K562 (cell line): ENCODE measurements around the gene AGRN. TPM values are rescaled to one million over a fixed set of nuclear protein-coding genes. Genes with fewer than 3 reads are reported as not detected.

Experiments
- ATAC-seq: fragments of 200-7000 bp; cut with Tn5 transposase; 3 replicates; pipeline ENCODE4 v1.9.1; 2020; ENCODE audit warnings: moderate library complexity
- BruUV-seq: library from RNA; stranded (reverse); fragments of 400-500 nt; replicated peaks from 2 replicates; lab custom pipeline; 2021; lab: Mats Ljungman, UMichigan
- CTCF ChIA-PET: fragments of 300-600 bp; formaldehyde crosslinking; extraction: SDS; loops from one replicate; lab custom pipeline; 2021; ENCODE audit warnings: low intra/inter-chr PET ratio; lab: Yijun Ruan, JAX
- POLR2A ChIA-PET: fragments of 300-600, 350-650 bp; sonication (Branson Sonifier 250); formaldehyde crosslinking; extraction: SDS; loops from one replicate; lab custom pipeline; 2021; ENCODE audit warnings: antibody characterized with exemption, inconsistent platforms; lab: Yijun Ruan, JAX
- DNase-seq, 4 experiments: peaks; one replicate each; pipeline versions ENCODE4 v3.0.0 to v3.0.0-alpha.2; 2011 to 2018; ENCODE audit warnings: low spot score in 3 of 4, mixed read lengths in 3 of 4; ENCODE audit errors: extremely low read depth in 1 of 4
- FAIRE-seq: peaks from 2 replicates; lab custom pipeline; 2011; peaks lifted over from hg19 to GRCh38; lab: Jason Lieb, UNC
- H2AFZ ChIP-seq: 2 replicates; pipeline ENCODE4 v1.6.0; 2011; ENCODE audit warnings: low read depth, low read length, control low read depth, inconsistent platforms
- H3K27ac ChIP-seq: fragments of 200-600 bp; 3 replicates; pipeline ENCODE4 v1.8.0; 2011; ENCODE audit warnings: low read depth, mild to moderate bottlenecking, control low read depth, inconsistent platforms, low read length, moderate library complexity, mixed read lengths; ENCODE audit errors: extremely low read depth
- H3K27me3 ChIP-seq, 2 experiments: fragments of 300-600 bp in 1 of 2; 2 replicates in 1 of 2; 3 replicates in 1 of 2; pipeline versions ENCODE4 v1.6.0 to v1.8.0; 2011; ENCODE audit warnings: inconsistent platforms in 2 of 2, low read length in 2 of 2, mild to moderate bottlenecking in 1 of 2, mixed read lengths in 1 of 2, moderate library complexity in 1 of 2; ENCODE audit not compliant: control insufficient read depth in 2 of 2, insufficient read depth in 2 of 2
- H3K36me3 ChIP-seq: fragments of 300-600 bp; 3 replicates; pipeline ENCODE4 v1.8.0; 2011; ENCODE audit warnings: mild to moderate bottlenecking, low read length, inconsistent platforms; ENCODE audit not compliant: control insufficient read depth, insufficient read depth
- H3K4me1 ChIP-seq, 2 experiments: fragments of 200-600 bp in 1 of 2; replicated peaks in 1 of 2; 2 replicates in 1 of 2; 3 replicates in 1 of 2; pipeline versions ENCODE4 v1.5.1 to v1.8.0; 2011; ENCODE audit warnings: inconsistent platforms in 2 of 2, low read length in 2 of 2, mild to moderate bottlenecking in 1 of 2, mixed read lengths in 1 of 2, moderate library complexity in 1 of 2; ENCODE audit not compliant: control insufficient read depth in 2 of 2, insufficient read depth in 2 of 2
- H3K4me2 ChIP-seq: 2 replicates; pipeline ENCODE4 v1.6.1; 2011; ENCODE audit warnings: low read length, control low read depth, inconsistent platforms, mixed read lengths; ENCODE audit not compliant: insufficient read depth
- H3K4me3 ChIP-seq: fragments of 200-600 bp; sonication (generic), shearing (Covaris generic); 2 replicates; pipeline ENCODE4 v1.5.1; 2016; ENCODE audit warnings: control low read depth, inconsistent platforms
- H3K79me2 ChIP-seq: fragments of 200-600 bp; 3 replicates; pipeline ENCODE4 v1.8.0; 2011; ENCODE audit warnings: low read length, inconsistent platforms; ENCODE audit not compliant: control insufficient read depth, insufficient read depth
- H3K9ac ChIP-seq, 2 experiments: 2 replicates each; pipeline versions ENCODE4 v1.6.0 to v1.6.1; 2011; ENCODE audit warnings: low read depth in 2 of 2, low read length in 2 of 2, control low read depth in 1 of 2, inconsistent platforms in 1 of 2, mild to moderate bottlenecking in 1 of 2, mixed read lengths in 1 of 2; ENCODE audit not compliant: insufficient read depth in 1 of 2
- H3K9me1 ChIP-seq: one replicate; pipeline ENCODE4 v1.6.0; 2011; ENCODE audit warnings: inconsistent platforms, mild to moderate bottlenecking, low read length, moderate library complexity; ENCODE audit not compliant: control insufficient read depth, insufficient read depth
- H3K9me3 ChIP-seq: replicated peaks from 2 replicates; pipeline ENCODE4 v1.5.1; 2011; ENCODE audit warnings: low read depth, low read length, inconsistent platforms; ENCODE audit not compliant: control insufficient read depth, insufficient read depth
- H4K20me1 ChIP-seq: replicated peaks from 2 replicates; pipeline ENCODE4 v1.6.1; 2011; ENCODE audit warnings: low read length, inconsistent platforms, mixed read lengths; ENCODE audit not compliant: control insufficient read depth, insufficient read depth
- JUN ChIP-seq, 2 experiments: sonication (generic) in 1 of 2; formaldehyde crosslinking in 1 of 2; IDR thresholded peaks; 2 replicates each; pipeline versions ENCODE4 v1.6.1 to v1.8.0; 2012 to 2022; ENCODE audit warnings: borderline replicate concordance in 2 of 2, mild to moderate bottlenecking in 2 of 2, improper control_type of control experiment in 1 of 2, low read depth in 1 of 2, low read length in 1 of 2, missing genetic modification reagents in 1 of 2
- LCOR ChIP-seq: sonication (generic); formaldehyde crosslinking; IDR thresholded peaks from 2 replicates; pipeline ENCODE4 v1.8.0; 2022; ENCODE audit warnings: mild to moderate bottlenecking, missing genetic modification reagents
- SMAD3 ChIP-seq: fragments of 450-650 bp; formaldehyde crosslinking; conservative IDR thresholded peaks from 2 replicates; pipeline ENCODE4 v1.4.0; 2020; ENCODE audit warnings: mild to moderate bottlenecking
- SUPT5H ChIP-seq: fragments of 450-650 bp; IDR thresholded peaks from 2 replicates; pipeline ENCODE4 v1.6.1; 2016
- TCF7L2 ChIP-seq: fragments of 150-350 bp; IDR thresholded peaks from 2 replicates; pipeline ENCODE4 v1.6.1; 2016; ENCODE audit warnings: low read depth, mild to moderate bottlenecking, low read length, moderate library complexity
- WGBS: fragments of 100-300 bp; shearing (Covaris generic); methylation state at CpG from one replicate; pipeline ENCODE4 v1.1.6; 2016; ENCODE audit warnings: low coverage, mixed read lengths; ENCODE audit not compliant: insufficient coverage; ENCODE audit errors: missing lambda C conversion rate; 5-methylcytosine and 5-hydroxymethylcytosine counted together
- in situ Hi-C: fragments of 300-500 bp; cut with MboI; formaldehyde crosslinking; loops from 4 replicates; pipeline ENCODE4 v1.15.0; 2018; ENCODE audit warnings: inconsistent platforms, mixed read lengths
- intact Hi-C: fragments of 100-400 bp; cut with micrococcal nuclease; formaldehyde crosslinking; loops from 2 replicates; pipeline ENCODE4 v1.14.2; 2022
- polyA plus RNA-seq, 8 experiments: library from polyadenylated mRNA; depleted of rRNA in 4 of 8; stranded (reverse) in 5 of 8; unstranded in 3 of 8; fragments of >200 nt; fragmentation: Nextera tagmentation in 2 of 8; fragmentation: Illumina TruSeq in 1 of 8; extraction: Ambion mirVana in 2 of 8; extraction: Trizol in 1 of 8; gene quantifications; 2 replicates each; pipeline versions ENCODE4 v1.2.1 to v1.2.3, GENCODE V29; 2011 to 2014; ENCODE audit warnings: inconsistent platforms in 1 of 8, missing spikeins in 1 of 8
- total RNA-seq, 7 experiments: library from RNA; depleted of rRNA in 6 of 7; stranded (reverse); fragments of >200 nt in 6 of 7; fragmentation: Illumina TruSeq in 2 of 7; extraction: Trizol in 2 of 7; gene quantifications; 2 replicates each; pipeline versions ENCODE4 v1.2.1 to v1.2.3, GENCODE V29; 2011 to 2021; ENCODE audit warnings: low replicate concordance in 1 of 7
- TF ChIP-seq, protein P1 (sequence below): fragments of 250-450 bp; sonication (Bioruptor Pico); IDR thresholded peaks from 2 replicates; pipeline ENCODE4 v1.8.0; 2021; ENCODE audit warnings: borderline replicate concordance, mild to moderate bottlenecking, moderate library complexity; ENCODE audit not compliant: poor library complexity, severe bottlenecking

Gene AGRN
- total and polyA plus RNA-seq, 9 of the 15 experiments (the other 6 are each of a cell fraction or from before 2014, with no cell fraction given), result 0.04 to 111 (median 18.1) TPM

GRCh38 chr1:1072299-1072848 is 52.5 kb downstream of the AGRN start:
- H3K27ac ChIP-seq, result no peak overlapping the region
- H3K9me1 ChIP-seq, result peaks cover 4% of the 10 kb centered on the region
- peaks cover 7% of the 10 kb centered on the region; the same call in 1 of the 2 replicates for H4K20me1 ChIP-seq
- CTCF ChIA-PET, result no interaction called here
- H3K4me3 ChIP-seq, result no peak overlapping the region
- intact Hi-C loops, result no loop called here
- peak overlapping the region in 1 of 2 experiments; percentile 40; a peak in 2 of 4 replicates for H3K9ac ChIP-seq
- peaks cover 2 to 14% of the 10 kb centered on the region in 2 experiments; a peak in 2 of 5 replicates for H3K27me3 ChIP-seq
- H3K4me1 ChIP-seq, result peaks cover 11 to 84% of the 10 kb centered on the region in 2 experiments; a peak in 4 of 5 replicates
- no peaks in the 10 kb centered on the region for H3K36me3 ChIP-seq
- WGBS, result 23% methylated on average over 21 of the region's 21 CpGs
- BruUV-seq, result no TSS peak
- no peak overlapping the region for H2AFZ ChIP-seq
- no peak overlapping the region for H3K4me2 ChIP-seq
- DNase-seq, result no peak
- TF ChIP-seq SUPT5H (no peak), LCOR (CRISPR knock-in tag) (no peak), TCF7L2 (no peak), SMAD3 (no peak), JUN (IDR thresholded peaks at IDR 0.05; ENCODE audit: borderline replicate concordance, low read depth, low read length) (no peak), JUN (CRISPR knock-in tag; IDR thresholded peaks at IDR 0.05; ENCODE audit: borderline replicate concordance) (0 out of 2 replicates have a peak, but pooled peaks have one; percentile 13)
- TF ChIP-seq, protein P1, sequence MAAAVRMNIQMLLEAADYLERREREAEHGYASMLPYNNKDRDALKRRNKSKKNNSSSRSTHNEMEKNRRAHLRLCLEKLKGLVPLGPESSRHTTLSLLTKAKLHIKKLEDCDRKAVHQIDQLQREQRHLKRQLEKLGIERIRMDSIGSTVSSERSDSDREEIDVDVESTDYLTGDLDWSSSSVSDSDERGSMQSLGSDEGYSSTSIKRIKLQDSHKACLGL (CRISPR knock-in tag), result no peak
- TF ChIP-seq, all 486 proteins: peak for 1
- no peaks in the 10 kb centered on the region for H3K9me3 ChIP-seq
- ATAC-seq (no peak), FAIRE-seq (no peak)
- in situ Hi-C loops, result no loop called here
- H3K79me2 ChIP-seq, result no peaks in the 10 kb centered on the region
- POLR2A ChIA-PET, result interaction anchor here (0.6 to 1.2 kb wide), 3 partner anchors 10 to 219 kb away, joined by 3 read pairs; no protein-coding TSS in a partner anchor
